HG02840 (cell line): ENCODE results near the gene SAMMSON.

ENCODE experiments used
- ATAC-seq: cut with Tn5 transposase; IDR thresholded peaks from one replicate; pipeline ENCODE4 v1.9.1; 2021; ENCODE audit warnings: mild to moderate bottlenecking, moderate library complexity, moderate number of reproducible peaks; ENCODE audit not compliant: unreplicated experiment, low FRiP score

SAMMSON gene

GRCh38 chr3:70006089-70006488, 6.6 kb downstream of the SAMMSON start:
- no peak for ATAC-seq

DNA sequence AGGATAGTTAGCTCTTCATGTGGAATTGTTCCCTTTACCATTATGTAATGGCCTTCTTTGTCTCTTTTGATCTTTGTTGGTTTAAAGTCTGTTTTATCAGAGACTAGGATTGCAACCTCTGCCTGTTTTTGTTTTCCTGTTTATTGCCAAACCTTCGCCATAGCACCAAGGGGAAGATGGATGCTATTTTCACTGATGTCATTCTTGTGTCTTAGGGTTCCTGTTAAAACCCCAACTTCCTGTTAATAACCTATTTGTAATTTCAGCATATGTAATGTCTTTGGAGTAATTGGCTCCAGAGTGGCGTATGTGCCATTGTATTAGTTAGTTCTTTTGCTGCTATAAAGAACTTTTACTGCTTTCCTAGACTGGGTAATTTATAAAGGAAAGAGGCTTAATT, 10.8 kb downstream of the SAMMSON start:
- ATAC-seq, result no peak

GRCh38 chr3:70011582-70011981, 12.0 kb downstream of the SAMMSON start:
- no peak for ATAC-seq

DNA sequence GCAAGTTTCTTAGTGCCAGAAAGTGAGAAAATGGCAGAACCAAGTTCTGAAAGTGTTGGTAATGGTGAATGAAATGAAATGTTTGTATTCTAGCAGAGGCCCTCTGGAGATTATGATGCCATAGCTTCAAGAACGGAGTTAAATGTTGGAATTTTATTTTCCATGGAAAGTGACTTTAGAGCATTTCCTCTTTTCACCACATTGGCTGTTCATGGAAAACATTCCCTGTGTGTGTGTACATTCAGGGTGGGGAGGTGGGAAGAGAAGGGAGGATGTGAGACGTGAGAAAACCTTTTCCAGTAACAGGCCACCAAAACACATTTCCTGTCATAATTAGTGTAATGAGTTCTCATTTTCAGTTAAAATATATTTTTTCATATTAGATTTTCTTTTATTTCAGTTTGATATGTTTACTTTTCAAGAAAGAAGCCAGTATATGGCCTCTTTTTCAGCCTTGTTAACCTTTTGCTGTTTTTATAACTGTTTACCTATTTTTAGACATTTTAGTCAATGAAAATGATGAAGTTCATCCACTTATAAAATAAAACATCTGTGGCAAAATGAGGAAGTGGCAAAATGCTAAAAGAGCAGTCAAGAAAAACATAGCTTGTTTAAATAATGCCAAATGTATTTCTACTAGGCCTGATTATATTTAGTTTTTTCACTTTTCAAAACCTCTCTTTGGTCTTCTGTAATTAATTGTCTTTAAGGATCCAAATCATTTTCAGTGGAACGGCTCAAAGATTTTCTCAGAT, 21.6 kb downstream of the SAMMSON start:
- ATAC-seq, result no peak

GRCh38 chr3:70028361-70028760, 28.8 kb downstream of the SAMMSON start:
- ATAC-seq, result no peak

DNA sequence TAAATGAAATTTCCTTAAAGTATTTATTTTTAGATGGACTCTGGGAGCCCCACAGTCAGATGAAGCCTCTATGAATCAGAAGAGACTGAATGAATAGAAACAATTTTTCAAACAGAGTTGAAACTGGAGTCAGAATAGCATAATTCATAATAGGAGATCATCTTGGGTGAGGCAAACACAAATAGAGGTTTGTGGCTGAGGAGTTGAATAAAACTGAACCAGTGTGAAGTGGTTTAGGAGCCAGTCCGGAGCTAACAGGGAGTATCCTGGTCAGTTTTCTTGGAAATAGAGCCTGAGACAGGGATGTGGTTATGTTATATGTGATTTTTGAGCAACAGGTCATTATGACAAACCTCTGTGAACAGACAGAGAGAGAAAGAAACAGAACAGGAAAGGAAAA, 39.2 kb downstream of the SAMMSON start:
- no peak for ATAC-seq

DNA sequence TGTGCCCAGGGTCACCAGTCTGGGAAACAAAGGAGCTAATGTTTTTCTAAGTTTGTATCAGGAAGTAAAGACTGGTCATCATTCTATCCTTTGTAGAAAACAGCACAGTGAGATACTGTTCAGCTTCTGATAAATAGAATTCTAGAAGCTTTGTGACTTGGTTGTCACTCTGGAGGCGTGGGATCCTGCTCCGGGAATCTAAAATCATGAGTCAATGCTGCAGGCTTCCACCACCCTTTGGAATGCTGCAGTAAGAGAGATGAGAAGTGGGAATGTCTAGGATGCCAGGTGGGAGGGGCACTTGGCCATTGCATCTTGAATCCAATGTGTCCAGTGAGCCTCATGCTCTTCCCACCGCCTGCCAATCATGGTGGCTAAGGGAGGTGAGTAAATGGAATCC, 40.9 kb downstream of the SAMMSON start:
- ATAC-seq, result no peak

- no peak for ATAC-seq
These were observed 43.1 kb downstream of the SAMMSON start for GRCh38 chr3:70042641-70043040.

- ATAC-seq, result no peak
These were observed 50.2 kb downstream of the SAMMSON start for GRCh38 chr3:70049761-70050160.

GRCh38 chr3:70053293-70053692, 53.8 kb downstream of the SAMMSON start:
- no peak for ATAC-seq

DNA sequence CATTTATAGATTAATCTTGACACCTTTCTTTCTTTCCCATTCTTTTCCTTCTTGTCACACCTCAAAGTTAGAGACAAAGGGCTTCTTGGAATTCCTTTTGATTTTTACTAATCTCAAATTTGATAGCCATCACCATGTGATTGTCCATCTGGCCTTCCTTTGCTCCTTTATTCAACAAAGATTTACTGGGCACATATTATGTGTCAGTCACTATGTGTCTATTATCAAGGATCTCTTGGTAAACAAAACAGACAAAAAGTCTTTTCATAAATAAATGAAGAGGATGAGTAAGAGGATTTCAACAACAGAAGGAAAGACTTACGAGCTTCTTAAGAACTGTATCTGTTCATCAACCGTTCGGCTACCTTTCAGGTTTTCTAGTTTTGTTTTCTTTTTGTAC, 56.5 kb downstream of the SAMMSON start:
- no peak for ATAC-seq

DNA sequence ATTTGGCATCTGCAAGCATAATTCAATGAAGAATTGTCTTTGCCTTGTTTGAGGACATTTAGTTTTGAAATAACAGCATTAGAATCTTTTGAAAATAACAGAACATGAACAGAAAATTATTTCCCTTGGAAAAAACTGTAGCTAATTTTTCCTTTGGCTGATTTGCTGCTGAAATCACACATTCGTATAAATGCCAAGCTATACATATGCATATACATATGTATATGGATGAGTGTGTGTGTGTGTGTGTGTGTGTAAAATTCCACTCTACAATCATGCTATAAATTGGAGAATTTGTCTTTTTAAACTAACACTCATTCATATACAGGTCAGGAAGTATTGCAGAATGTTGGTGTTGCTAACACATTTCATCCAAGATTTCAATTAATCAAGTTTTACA, 57.9 kb downstream of the SAMMSON start:
- no peak for ATAC-seq

GRCh38 chr3:70061096-70061495, 61.6 kb downstream of the SAMMSON start:
- no peak for ATAC-seq

GRCh38 chr3:70064194-70064779, 64.8 kb downstream of the SAMMSON start:
- no peak for ATAC-seq

GRCh38 chr3:70065696-70066253, 66.2 kb downstream of the SAMMSON start:
- ATAC-seq, result no peak

DNA sequence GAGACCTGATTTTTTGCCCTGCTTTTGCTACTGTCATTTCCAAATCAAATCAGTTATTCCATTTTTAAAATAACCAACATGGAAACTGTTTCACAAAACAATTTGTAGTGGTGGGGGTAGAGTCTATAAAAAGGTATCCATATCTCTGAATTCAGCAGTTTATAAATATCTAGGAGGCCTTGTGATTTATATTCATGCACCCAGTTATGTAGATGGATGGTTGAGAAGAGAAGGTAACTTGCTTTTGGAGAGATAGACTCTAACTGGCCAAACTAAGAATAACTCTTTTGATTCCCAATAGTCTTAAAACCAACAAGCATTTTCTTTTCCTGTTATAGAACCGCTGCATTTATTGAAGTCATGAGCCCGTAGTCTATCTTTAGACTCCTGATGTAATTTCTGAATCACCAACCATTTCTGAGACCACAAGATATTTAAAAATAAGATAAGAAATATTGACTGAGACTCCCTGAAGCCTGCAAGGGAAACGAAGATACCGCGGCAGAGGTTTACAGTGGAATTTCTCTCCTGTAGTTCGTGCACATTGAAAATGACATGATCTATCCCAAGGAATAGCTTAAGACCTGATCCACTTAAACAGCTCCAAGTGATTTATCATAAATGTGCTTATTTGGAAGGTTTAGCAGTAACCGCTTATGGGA, 68.5 kb downstream of the SAMMSON start:
- ATAC-seq, result no peak

DNA sequence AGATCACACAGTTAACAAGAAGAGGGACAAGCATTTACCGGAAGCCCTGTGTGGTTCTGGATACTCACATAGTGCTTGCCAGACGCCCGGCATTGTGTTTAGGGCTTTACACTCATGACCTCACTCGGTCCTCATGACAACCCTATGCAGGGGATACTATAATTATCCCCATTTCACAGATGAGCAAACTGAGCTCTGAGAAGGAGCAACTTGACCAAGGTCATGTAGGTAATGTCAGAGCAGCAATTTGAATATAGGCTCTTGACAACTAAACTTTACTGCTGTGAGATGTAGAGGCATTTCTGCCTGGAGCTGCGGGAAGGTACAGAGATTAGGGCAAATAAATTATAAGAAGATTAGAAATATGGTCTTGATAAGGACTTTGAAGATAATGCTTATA, 70.0 kb downstream of the SAMMSON start:
- no peak for ATAC-seq

DNA sequence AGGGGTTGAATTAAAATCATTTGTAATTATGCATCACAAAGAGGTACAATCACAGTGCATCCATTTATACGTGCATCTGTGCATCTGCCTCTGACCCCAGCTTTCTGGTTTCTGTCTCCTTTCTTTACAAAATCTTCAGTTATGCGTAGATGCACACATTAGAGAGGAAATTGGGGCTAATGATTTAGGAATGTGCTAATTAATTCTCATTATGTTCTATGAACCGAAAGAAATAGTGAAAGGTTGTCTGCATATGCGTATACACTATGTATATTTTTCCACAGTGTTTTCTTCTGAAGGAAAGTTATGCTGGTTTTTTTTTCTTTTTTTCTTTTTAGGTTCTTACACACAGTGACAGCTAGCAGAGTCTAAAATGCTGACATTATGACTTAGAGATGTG, 71.6 kb downstream of the SAMMSON start:
- no peak for ATAC-seq

DNA sequence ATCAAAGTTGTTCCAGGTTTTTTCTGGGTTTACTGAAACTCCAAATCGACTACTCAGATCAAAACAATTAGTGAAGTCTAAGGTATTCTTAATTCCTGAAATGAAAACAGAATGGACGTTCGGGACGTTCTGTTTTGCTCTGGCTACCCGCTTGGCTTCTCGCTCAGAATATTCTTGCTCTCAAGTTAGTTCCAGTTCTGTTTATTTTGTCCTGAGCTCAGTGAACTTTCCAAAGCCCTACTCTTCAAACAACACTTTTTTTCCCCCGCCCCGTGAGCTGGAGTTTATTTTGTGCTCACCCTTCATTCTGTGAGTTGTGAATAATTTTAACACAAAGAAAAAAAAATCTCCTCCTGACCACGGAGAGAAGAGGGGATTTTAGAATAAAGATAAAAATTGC, 72.6 kb downstream of the SAMMSON start:
- ATAC-seq, result no peak

- ATAC-seq, result no peak
These were observed 73.2 kb downstream of the SAMMSON start for GRCh38 chr3:70072754-70073153.

DNA sequence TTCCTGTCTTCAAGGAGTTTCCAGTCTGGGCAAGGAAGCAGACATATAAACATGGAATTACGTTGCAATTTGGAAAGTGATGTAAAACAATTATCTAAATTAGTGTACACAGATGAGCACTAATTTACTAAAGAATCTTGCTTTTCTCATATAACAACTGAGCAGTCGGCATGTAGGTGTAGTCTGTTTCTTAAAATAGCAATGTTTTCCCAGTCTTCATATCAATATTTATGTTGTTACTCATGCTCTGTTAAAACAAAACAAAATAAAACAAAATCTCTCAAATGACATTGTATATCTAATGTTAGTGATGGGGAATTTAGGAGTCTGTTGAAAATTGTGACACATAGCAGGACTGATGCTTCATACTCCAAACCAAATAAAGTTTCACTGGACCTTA, 75.6 kb downstream of the SAMMSON start:
- ATAC-seq, result no peak

GRCh38 chr3:70076396-70076795, 76.9 kb downstream of the SAMMSON start:
- no peak for ATAC-seq
